HEK293T (cell line): ENCODE measurements around the gene SERF2.
"Not testable (repeated sequence)": the region's sequence is repeated elsewhere in the genome, so short reads cannot be mapped to it uniquely, and the experiment has no call there.

ENCODE experiments used
- ARNT ChIP-seq: fragments of 450-650 bp; IDR thresholded peaks from 2 replicates; pipeline ENCODE4 v1.6.1; 2017; ENCODE audit warnings: mild to moderate bottlenecking
- BHLHE40 ChIP-seq: fragments of 450-650 bp; IDR thresholded peaks from 2 replicates; pipeline ENCODE4 v1.6.1; 2016; ENCODE audit warnings: mild to moderate bottlenecking, moderate library complexity, borderline replicate concordance
- FOXA1 ChIP-seq: fragments of 450-650 bp; IDR thresholded peaks from 2 replicates; pipeline ENCODE4 v1.6.1; 2016; ENCODE audit warnings: mild to moderate bottlenecking
- FOXK2 ChIP-seq: fragments of 450-650 bp; IDR thresholded peaks from 2 replicates; pipeline ENCODE4 v1.6.1; 2016; ENCODE audit warnings: mild to moderate bottlenecking
- FOXM1 ChIP-seq: fragments of 450-650 bp; IDR thresholded peaks from 2 replicates; pipeline ENCODE4 v1.6.1; 2017; ENCODE audit warnings: mild to moderate bottlenecking, borderline replicate concordance
- HDGF ChIP-seq: fragments of 450-650 bp; IDR thresholded peaks from 2 replicates; pipeline ENCODE4 v1.6.1; 2017; ENCODE audit warnings: antibody characterized with exemption, borderline replicate concordance
- L3MBTL2 ChIP-seq: fragments of 450-650 bp; conservative IDR thresholded peaks from 2 replicates; pipeline ENCODE4 v1.6.1; 2016; ENCODE audit warnings: mild to moderate bottlenecking
- PKNOX1 ChIP-seq: fragments of 450-650 bp; IDR thresholded peaks from 2 replicates; pipeline ENCODE4 v1.6.1; 2016
- SP1 ChIP-seq: fragments of 450-650 bp; IDR thresholded peaks from 2 replicates; pipeline ENCODE4 v1.6.1; 2017
- SUZ12 ChIP-seq: fragments of 450-650 bp; IDR thresholded peaks from 2 replicates; pipeline ENCODE4 v1.6.1; 2016; ENCODE audit warnings: mild to moderate bottlenecking
- TARDBP ChIP-seq: fragments of 450-650 bp; IDR thresholded peaks from 2 replicates; pipeline ENCODE4 v1.6.1; 2016
- ZNF384 ChIP-seq: fragments of 450-650 bp; IDR thresholded peaks from 2 replicates; pipeline ENCODE4 v1.6.1; 2016

GRCh38 chr15:43830691-43831275 is 38.7 kb downstream of the SERF2 start:
- not testable (repeated sequence) for TF ChIP-seq ZNF384, FOXK2, TARDBP, FOXM1, HDGF, BHLHE40, SP1, PKNOX1, L3MBTL2, FOXA1, SUZ12, ARNT
